ENCODE measurements around the gene ADAMTS17.

Gene ADAMTS17

DNA sequence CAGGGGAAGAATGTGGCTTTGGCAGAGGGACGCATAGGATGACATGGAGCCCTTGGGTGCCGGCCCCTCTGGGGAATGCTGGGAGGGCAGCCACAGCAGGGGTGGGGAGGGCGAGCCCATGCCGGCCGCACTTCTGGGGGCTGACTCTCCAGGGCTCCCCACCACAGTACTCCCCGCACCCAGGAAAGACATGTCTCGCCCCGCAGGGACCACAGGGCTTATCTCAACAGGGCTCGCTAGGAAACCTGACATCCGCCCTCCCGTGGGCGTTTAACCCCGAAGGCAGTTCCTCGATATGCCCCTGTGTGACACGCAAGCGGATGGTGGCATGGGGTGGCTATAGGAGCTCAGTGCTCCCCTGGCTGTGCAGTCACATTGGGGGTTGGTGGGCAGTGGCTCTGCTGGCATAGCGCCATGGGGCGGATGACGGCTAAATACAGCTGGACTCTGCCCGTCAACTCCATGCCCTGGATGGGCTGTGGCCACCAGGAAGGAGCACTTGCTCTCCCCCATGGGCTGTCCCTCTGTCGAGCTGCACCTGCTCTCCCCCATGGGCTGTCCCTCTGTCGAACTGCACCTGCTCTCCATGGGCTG is 141.4 kb downstream of the ADAMTS17 start:
- no peak for DNase-seq (ENCODE audit: low read depth)
- no peak for TF ChIP-seq CTCF (IDR thresholded peaks at IDR 0.05; ENCODE audit: low read length, missing control alignments)
- H3K4me3 ChIP-seq (replicated peaks; ENCODE audit: low read depth, low read length): no peak overlapping the region

DNA sequence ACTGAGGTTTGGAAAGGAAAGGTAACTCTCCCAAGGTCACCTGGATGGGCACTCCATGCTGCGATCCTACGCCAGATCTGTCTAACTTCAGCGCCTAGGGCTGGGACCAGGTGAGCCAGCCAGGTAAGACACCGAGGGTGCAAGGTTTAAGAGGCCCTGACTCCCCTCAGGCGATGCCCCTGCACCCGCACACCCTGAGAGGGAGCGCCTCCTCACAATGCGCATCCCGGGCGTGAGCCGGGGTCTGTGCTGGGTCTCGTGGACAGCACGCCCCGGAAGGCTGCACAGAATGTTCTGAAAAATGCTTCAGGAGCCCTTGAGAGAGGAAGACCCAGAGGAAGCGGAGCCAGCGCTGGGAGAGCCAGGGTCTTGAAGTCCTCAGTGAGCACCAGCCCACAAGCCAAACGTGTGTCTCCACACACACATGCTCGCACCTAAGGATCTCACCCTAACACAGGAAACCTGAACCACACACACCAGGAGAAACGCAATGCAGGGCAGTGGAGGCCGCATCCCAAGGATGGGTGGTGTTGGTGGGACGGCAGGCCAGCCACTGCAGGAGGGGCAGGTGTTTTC is 142.0 kb downstream of the ADAMTS17 start:
- no peak overlapping the region for H3K4me3 ChIP-seq (replicated peaks; ENCODE audit: low read depth, low read length)
- no peak for TF ChIP-seq CTCF (IDR thresholded peaks at IDR 0.05; ENCODE audit: low read length, missing control alignments)
- no peak for DNase-seq (ENCODE audit: low read depth)

GRCh38 chr15:100198442-100198841 is 143.3 kb downstream of the ADAMTS17 start:
- no peak overlapping the region for H3K4me3 ChIP-seq (replicated peaks; ENCODE audit: low read depth, low read length)
- no peak for TF ChIP-seq CTCF (IDR thresholded peaks at IDR 0.05; ENCODE audit: low read length, missing control alignments)
- no peak for DNase-seq (ENCODE audit: low read depth)

- no peak overlapping the region for H3K4me3 ChIP-seq (replicated peaks; ENCODE audit: low read depth, low read length)
- no peak for DNase-seq (ENCODE audit: low read depth)
- no peak for TF ChIP-seq CTCF (IDR thresholded peaks at IDR 0.05; ENCODE audit: low read length, missing control alignments)
These were observed 145.3 kb downstream of the ADAMTS17 start for GRCh38 chr15:100196326-100197058.

- DNase-seq (ENCODE audit: low read depth): no peak
These were observed 146.8 kb downstream of the ADAMTS17 start for GRCh38 chr15:100194996-100195395.

GRCh38 chr15:100193277-100193860 is 148.4 kb downstream of the ADAMTS17 start:
- no peak for TF ChIP-seq CTCF (IDR thresholded peaks at IDR 0.05; ENCODE audit: low read length, missing control alignments)
- H3K4me3 ChIP-seq (replicated peaks; ENCODE audit: low read depth, low read length): no peak overlapping the region
- DNase-seq (ENCODE audit: low read depth): no peak

More at GRCh38 chr15:100194996-100195395, 146.8 kb downstream of the ADAMTS17 start:
- TF ChIP-seq CTCF (IDR thresholded peaks at IDR 0.05; ENCODE audit: low read length, missing control alignments): no peak
- H3K4me3 ChIP-seq (replicated peaks; ENCODE audit: low read depth, low read length): no peak overlapping the region
